ENCODE results near the gene SCN4A. TPM values are rescaled to one million over a fixed set of nuclear protein-coding genes. Genes with fewer than 3 reads are reported as not detected.
"Not testable (repeated sequence)": the region's sequence is repeated elsewhere in the genome, so short reads cannot be mapped to it uniquely, and the experiment has no call there.

The SCN4A gene
- total RNA-seq, 1 donor = 2.2 TPM

GRCh38 chr17:63986821-63987220 is 14.1 kb upstream of the SCN4A start:
- peak in 1 of 3 donors; percentile 29 for DNase-seq (ENCODE audit: low read depth in 2 of 3, low spot score in 2 of 3)

- DNase-seq (ENCODE audit: low read depth in 2 of 3, low spot score in 2 of 3) = no peak
These were observed 12.8 kb upstream of the SCN4A start for GRCh38 chr17:63985387-63986140.

GRCh38 chr17:63984651-63985386 is 12.1 kb upstream of the SCN4A start:
- peak in 2 of 3 donors; percentile 87 to 94 for DNase-seq (ENCODE audit: low read depth in 2 of 3, low spot score in 2 of 3)

GRCh38 chr17:63984236-63984635 is 11.5 kb upstream of the SCN4A start:
- DNase-seq (ENCODE audit: low read depth in 2 of 3, low spot score in 2 of 3) = no peak

DNA sequence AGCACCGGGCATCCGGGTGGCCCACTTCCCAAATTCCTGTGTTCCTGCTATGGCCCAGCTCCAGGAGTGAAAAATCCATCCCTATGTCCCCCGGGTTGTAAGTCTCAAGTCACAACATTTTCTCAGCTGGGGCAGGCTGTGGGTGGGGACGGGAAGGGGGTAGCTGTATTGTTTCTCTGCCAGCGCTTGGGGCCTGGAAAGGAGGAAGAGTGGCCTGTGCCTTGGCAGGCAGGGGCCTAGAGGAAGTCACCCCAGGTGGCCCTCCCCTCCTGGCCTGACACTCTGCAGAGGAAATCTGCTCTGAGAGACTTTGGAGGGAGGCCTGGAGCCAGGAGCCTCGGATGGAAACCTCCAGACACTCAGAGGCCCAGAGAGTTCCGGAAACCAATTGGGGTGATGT is 10.6 kb upstream of the SCN4A start:
- DNase-seq (ENCODE audit: low read depth in 2 of 3, low spot score in 2 of 3) = peak in 1 of 3 donors; percentile 66

DNA sequence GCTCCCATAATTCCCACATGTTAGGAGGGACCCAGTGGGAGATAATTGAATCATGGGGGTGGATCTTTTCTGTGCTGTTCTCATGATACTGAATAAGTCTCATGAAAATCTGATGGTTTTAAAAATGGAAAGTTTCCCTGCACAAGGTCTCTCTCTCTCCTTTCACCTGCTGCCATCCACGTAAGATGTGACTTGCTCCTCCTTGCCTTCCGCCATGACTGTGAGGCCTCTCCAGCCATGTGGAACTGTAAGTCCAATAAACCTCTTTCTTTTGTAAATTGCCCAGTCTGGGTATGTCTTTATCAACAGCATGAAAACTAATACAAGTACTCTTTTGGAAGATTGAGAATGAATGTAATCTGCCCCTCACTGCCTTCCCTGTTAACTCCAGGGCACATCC is 9.9 kb upstream of the SCN4A start:
- DNase-seq (ENCODE audit: low read depth in 2 of 3, low spot score in 2 of 3) = not testable (repeated sequence)

DNA sequence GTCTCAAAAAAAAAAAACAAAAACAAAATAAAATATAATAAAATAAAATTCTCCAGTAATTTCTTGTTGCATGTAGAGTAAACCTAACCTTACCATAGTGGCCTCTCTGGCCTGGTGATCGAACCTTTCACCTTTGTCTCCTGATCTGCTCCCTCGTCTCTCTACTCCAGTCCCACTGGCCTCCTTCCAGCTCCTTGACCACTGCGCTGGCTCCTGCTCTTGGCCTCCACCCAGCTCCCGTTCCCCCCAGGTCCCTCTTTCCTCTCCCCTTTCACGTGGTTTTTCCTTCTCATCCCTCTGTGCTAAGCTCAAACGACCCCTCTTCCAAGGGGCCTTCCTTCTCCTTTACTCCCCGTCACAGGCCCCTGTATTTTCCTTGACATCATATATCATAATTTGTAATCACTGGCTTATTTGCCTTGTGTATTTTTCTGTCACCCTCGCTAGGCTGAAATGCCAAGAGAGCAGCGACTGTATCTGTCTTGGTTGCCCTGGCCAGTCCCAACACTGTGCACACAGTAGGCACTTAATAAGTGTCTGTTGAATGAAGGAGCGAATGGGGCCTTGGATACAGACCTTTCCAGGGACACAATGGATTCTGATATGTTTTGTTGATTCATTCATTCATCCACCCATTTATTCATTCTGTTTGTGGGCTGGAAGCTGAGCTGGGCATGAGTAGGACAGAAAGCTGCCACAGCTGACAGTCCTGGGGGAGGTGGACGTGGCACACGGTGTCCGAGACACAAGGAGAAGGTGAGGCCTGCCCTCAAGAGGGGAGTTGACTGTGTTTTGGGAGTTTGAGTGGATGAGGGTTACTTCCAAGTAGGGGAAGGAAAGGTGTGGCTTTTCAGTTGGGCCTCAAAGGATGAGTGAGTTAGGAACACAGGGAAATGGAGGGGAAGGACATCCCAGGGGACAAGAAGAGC is 5.8 kb upstream of the SCN4A start:
- DNase-seq (ENCODE audit: low read depth in 2 of 3, low spot score in 2 of 3) = no peak

GRCh38 chr17:63976702-63977101 is 4.0 kb upstream of the SCN4A start:
- peak in 1 of 3 donors; percentile 73 for DNase-seq (ENCODE audit: low read depth in 2 of 3, low spot score in 2 of 3)

- DNase-seq (ENCODE audit: low read depth in 2 of 3, low spot score in 2 of 3) = no peak
These were observed 2.9 kb upstream of the SCN4A start for GRCh38 chr17:63975541-63976092.

DNA sequence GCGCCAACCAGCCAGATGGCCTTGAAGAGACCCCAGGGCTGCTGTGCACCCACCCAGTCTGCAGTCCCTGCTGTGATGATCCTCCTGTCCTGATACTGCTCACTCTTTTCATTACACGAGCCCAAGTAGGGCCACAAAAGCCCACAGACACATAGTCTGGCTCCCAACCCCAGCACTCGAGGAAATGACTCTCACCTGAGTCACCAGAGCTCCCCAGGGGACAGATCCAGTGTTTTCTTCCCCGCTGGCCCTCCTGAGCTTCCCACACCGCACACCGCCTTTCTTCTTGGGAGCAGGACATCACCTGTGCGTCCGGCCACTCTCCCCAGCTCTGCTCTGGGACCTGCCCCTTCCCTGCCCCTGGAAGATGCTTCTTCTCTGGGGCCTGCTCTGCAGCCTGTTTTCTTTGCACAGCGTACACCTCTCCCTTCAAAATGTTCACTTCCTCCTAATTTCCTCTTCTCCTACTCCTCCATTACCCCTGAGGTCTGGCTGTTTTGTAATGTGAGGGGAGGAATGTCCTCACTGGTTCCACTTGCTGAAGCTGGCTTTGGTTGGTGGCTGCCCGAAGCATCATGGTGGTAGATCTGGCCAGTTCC is 2.0 kb upstream of the SCN4A start:
- DNase-seq (ENCODE audit: low read depth in 2 of 3, low spot score in 2 of 3) = no peak

DNA sequence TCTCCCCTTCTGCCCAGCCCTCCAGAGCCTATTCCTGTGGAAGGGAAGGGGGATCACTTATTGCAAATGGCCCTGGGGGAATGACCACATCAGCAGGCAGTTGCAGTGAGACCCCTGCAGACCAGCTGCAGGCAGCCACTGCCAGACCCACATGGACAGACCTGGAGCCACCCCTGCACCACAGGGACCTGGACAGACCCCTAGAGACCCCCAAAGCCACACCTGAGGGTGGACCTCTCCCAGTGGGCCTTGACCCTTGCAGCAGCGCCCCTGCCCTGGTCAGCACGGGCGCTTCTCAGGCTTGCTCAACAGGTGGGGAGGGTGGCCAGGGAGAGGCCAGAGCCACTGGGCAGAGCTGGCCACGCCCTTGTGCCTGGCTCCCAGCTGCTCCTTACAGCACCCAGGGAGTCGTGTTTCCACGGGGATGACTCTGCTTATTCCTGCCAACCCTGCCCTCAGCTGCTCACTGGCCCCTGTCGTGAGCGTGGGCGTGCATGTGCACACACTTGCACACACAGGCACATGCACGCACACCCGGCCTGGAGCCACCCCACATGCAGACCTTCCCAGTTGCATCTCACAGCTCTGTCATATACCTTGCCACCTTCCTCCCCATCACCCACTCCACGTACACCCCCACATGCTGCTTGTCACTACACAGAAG is 1.3 kb upstream of the SCN4A start:
- DNase-seq (ENCODE audit: low read depth in 2 of 3, low spot score in 2 of 3) = no peak

- no peak for DNase-seq (ENCODE audit: low read depth in 2 of 3, low spot score in 2 of 3)
These were observed 529 bp upstream of the SCN4A start for GRCh38 chr17:63973247-63973646.

- DNase-seq (ENCODE audit: low read depth in 2 of 3, low spot score in 2 of 3) = no peak
These were observed 3.4 kb downstream of the SCN4A start for GRCh38 chr17:63969278-63969677.

- DNase-seq (ENCODE audit: low read depth in 2 of 3, low spot score in 2 of 3) = no peak
These were observed 4.8 kb downstream of the SCN4A start for GRCh38 chr17:63967953-63968352.

DNA sequence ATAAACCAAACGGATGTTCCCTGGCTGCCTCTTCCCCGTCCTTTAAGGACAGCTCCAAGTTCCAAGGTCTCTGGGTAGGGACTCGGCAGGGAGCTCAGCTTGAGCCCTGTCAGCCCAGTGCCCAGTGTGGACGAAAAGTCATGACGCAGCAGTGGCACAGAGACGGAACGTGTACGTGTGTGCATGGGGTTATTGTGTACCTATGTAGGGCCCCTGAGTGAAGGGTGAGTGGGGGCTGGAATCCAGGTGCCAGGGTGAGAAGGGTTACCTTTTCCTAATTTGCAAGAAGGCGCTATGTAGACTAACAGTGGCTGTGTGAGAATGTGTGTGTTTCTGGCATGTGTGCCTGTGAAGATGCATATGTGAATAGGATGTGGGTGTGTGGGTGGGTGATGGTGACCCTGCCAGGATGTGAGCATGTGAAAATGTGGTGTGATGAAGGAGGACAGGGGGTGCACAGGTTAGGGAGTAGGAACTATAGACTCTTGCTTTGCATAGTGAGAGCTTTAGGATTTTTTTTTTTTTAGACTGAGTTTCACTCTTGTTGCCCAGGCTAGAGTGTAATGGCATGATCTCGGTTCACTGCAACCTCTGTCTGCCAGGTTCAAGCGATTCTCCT is 6.0 kb downstream of the SCN4A start:
- no peak for DNase-seq (ENCODE audit: low read depth in 2 of 3, low spot score in 2 of 3)

GRCh38 chr17:63963123-63963522 is 9.6 kb downstream of the SCN4A start:
- no peak for DNase-seq (ENCODE audit: low read depth in 2 of 3, low spot score in 2 of 3)

DNA sequence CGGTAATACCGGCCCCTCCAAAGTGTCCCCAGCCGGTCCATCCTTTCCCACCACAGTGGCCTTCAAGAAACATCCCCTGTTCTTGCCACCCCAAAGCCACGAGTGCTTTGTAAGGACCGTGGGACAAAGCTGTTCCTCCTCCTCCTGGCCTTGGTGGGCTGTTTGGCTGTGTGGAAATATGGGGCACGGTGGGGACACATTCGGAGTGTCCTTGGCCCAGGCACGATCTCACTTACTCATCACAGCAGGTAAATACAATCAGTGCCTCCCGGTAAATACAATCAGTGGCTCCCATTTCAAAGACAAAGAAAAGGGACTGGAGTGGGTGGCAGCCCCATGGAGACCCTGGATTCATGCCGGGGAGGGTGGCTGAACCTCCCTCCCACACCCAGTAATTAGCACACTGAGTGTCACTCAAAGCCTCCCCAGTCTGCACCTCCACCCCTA is 10.4 kb downstream of the SCN4A start:
- DNase-seq (ENCODE audit: low read depth in 2 of 3, low spot score in 2 of 3) = no peak

- DNase-seq (ENCODE audit: low read depth in 2 of 3, low spot score in 2 of 3) = peak in 2 of 3 donors; percentile 72 to 73
These were observed 11.1 kb downstream of the SCN4A start for GRCh38 chr17:63961355-63962212.

All from hematopoietic multipotent progenitor cell (in vitro differentiated cells).